B cell (primary cell): ENCODE results near the gene TENM4.

Experiments
- CTCF ChIP-seq: fragments of 200-600 bp; IDR thresholded peaks from one replicate; pipeline ENCODE4 v1.8.0; 2022; ENCODE audit warnings: antibody characterized with exemption, mild to moderate bottlenecking
- EZH2 ChIP-seq: IDR thresholded peaks from 2 replicates; pipeline ENCODE4 v1.6.1; 2012; ENCODE audit warnings: borderline replicate concordance, low read depth, mild to moderate bottlenecking, moderate library complexity, low read length; ENCODE audit not compliant: insufficient read depth, poor library complexity, severe bottlenecking

GRCh38 chr11:79428406-79428805, 12.4 kb downstream of the TENM4 start:
- TF ChIP-seq CTCF (no peak), EZH2 (no peak)
